Cerebellar nuclear complex (tissue), 1 donor: ENCODE measurements around the gene NSG2.

Experiments used
- DNase-seq, 2 experiments: peaks; one replicate each; lab custom pipeline; 2025; lab: John Stamatoyannopoulos, UW

The NSG2 gene

GRCh38 chr5:174045470-174046025, at the start of gene NSG2:
Gene NSG2, plus strand, starts transcription at chr5:174045706. Its CDS starts 1,050 bp downstream, at chr5:174046756.
- DNase-seq: peak; percentile 64 to 77

DNA sequence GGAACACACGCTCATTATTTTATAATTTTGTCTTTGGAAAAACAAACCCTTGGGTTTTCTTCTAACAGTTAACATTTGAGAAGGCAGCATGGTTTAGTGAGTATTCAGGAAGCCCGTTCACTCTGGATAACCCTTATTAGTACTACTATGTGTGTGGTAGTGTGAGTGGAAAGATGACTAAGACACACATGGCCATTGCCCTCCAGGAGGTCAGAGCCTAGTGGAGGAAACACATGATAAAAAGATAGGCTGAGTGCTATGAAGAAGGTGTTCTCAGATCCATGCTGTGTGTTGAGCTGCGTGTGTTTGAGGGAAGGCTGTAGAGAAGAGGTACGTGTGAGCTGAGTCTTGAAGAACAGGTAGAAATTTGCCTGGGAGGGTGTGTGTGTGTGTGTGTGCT, 48.2 kb upstream of the NSG2 start:
- no peak for DNase-seq

- no peak for DNase-seq
Measured at GRCh38 chr5:173998531-173998930, 47.0 kb upstream of the NSG2 start.

- no peak for DNase-seq
Measured at GRCh38 chr5:174000076-174000475, 45.4 kb upstream of the NSG2 start.

GRCh38 chr5:174003795-174004194, 41.7 kb upstream of the NSG2 start:
- DNase-seq: no peak

DNA sequence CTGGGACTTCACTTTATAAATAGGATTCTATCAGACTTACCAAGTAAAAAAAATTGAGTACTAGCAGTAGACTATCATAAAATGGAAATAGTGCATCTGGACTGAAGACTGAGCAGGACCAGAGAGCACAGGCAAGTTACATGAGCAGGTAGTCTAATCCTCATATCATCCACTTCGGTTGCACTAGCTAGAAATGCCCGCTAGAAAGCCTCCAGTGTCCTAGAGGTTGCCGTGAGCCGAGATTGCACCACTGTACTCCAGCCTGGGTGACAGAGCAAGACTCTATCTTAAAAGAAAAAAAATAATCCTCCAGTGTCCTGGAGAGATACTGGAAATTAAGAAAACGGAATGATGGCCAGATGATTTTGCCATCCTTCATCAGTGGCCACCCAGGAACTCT, 36.6 kb upstream of the NSG2 start:
- no peak for DNase-seq

- DNase-seq: no peak
Measured at GRCh38 chr5:174010365-174010764, 35.1 kb upstream of the NSG2 start.

- DNase-seq: no peak
Measured at GRCh38 chr5:174011441-174011840, 34.1 kb upstream of the NSG2 start.

- DNase-seq: peak in 1 of 2 experiments; percentile 2
Measured at GRCh38 chr5:174020069-174020927, 25.2 kb upstream of the NSG2 start.

DNA sequence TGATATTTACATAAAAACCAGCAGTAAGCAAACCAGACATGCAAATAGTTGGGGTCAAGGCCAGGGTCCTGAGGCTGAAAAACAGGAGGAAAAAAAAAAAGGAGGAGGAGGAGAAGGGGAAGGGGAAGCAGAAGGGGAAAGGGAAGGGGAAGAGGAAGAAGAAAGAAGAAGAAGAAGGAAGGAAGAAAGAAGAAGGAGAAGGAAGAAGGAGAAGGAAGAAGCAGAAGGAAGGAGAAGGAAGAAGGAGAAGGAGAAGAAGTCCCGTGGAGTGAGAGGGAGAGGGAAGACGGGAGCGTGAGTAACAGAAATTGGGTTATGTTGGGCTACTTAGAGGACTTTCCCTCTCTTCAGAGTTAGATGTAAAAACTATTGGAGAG, 24.6 kb upstream of the NSG2 start:
- DNase-seq: no peak

- DNase-seq: no peak
Measured at GRCh38 chr5:174022384-174023095, 23.0 kb upstream of the NSG2 start.

DNA sequence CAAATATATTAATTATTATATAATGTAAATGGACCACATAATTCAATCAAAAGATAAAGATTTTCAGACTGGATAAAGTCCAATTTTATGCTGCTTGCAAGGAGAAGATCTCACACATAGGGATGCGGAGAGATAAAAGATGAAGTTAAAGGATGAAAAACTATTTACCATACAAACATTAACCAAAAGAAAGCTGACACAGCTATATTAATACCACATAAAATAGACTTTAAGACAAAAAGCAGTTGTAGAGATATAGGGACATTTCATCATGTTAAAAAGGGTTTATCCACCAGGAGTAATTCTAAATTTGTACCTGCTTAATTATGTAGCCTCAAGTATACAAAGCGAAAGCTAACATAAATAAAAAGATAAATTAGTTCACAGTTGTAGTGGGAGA, 15.2 kb upstream of the NSG2 start:
- no peak for DNase-seq

GRCh38 chr5:174044466-174045254, 846 bp upstream of the NSG2 start:
- no peak for DNase-seq

DNA sequence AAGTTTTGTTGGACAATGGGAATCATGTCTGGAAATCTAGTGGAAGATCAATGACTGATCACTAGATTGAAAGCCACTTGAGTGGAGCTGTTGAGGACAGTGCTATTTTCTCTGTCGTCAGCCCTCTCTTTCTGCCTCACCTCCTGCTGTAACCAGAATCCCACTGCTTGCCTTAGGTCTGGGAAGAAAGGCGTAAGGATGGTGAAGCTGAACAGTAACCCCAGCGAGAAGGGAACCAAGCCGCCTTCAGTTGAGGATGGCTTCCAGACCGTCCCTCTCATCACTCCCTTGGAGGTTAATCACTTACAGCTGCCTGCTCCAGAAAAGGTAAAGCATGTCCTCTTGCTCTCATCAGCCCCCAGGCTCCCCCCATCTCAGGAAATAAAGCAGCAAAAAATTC, 1.1 kb downstream of the NSG2 start:
- peak in 1 of 2 experiments; percentile 8 for DNase-seq

- DNase-seq: no peak
Measured at GRCh38 chr5:174047472-174048099, 2.1 kb downstream of the NSG2 start.

GRCh38 chr5:174052636-174053035, 7.1 kb downstream of the NSG2 start:
- DNase-seq: no peak

GRCh38 chr5:174053905-174054304, 8.4 kb downstream of the NSG2 start:
- no peak for DNase-seq

- peak; percentile 26 to 40 for DNase-seq
Measured at GRCh38 chr5:174056064-174056847, 10.8 kb downstream of the NSG2 start.

DNA sequence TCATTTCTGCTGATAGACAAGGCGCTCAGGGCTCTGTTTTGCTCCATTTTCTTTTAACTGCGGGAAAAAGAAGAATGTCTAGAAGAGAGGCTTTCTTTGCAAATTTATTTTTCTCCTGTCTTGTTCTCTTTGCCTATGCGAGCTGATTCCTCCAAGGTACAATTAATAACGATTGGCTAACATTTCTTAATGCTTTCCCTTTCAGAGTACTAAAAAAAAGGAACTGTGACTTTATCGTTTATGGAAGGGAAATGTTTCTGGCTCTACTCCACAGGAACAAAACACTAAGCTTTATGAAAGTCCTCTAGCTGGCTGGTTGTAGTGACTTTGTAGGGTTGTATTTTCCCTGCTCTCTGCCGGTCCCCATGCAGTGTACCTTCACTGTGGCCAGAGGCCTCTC, 11.7 kb downstream of the NSG2 start:
- DNase-seq: no peak

- DNase-seq: no peak
Measured at GRCh38 chr5:174058433-174059122, 13.1 kb downstream of the NSG2 start.
